Heart left ventricle (tissue), 16 donors: ENCODE measurements around the gene MST1. TPM values are rescaled to one million over a fixed set of nuclear protein-coding genes. Genes with fewer than 3 reads are reported as not detected.
"Not testable (repeated sequence)": the region's sequence is repeated elsewhere in the genome, so short reads cannot be mapped to it uniquely, and the experiment has no call there.

Source experiments
- ATAC-seq, 4 donors: fragments of 200-7000 bp; cut with Tn5 transposase; one replicate each; pipeline ENCODE4 v1.9.1; 2020 to 2022; ENCODE audit warnings: moderate library complexity in 4 of 4, mild to moderate bottlenecking in 3 of 4, moderate number of reproducible peaks in 1 of 4
- DNase-seq, 5 donors: peaks; one replicate each; pipeline ENCODE4 v3.0.0-alpha.2; 2020
- H3K27ac ChIP-seq, 12 donors: fragments of 200-600 bp; sonication (generic) in 4 of 12; one replicate each; pipeline versions ENCODE4 v1.5.0 to v1.8.0; 2016 to 2022; ENCODE audit warnings: mild to moderate bottlenecking in 2 of 12
- H3K27me3 ChIP-seq, 9 donors: fragments of 200-600 bp; sonication (generic) in 2 of 9; one replicate each; pipeline versions ENCODE4 v1.5.1 to v1.8.0; 2016 to 2022; ENCODE audit warnings: mild to moderate bottlenecking in 3 of 9
- H3K36me3 ChIP-seq, 9 donors: fragments of 200-600 bp; sonication (generic) in 2 of 9; one replicate each; pipeline versions ENCODE4 v1.5.0 to v1.8.0; 2018 to 2022; ENCODE audit warnings: mild to moderate bottlenecking in 2 of 9
- H3K4me1 ChIP-seq, 12 donors: fragments of 200-600 bp; sonication (generic) in 4 of 12; one replicate each; pipeline versions ENCODE4 v1.5.0 to v1.8.0; 2016 to 2022; ENCODE audit warnings: mild to moderate bottlenecking in 3 of 12
- H3K4me3 ChIP-seq, 12 donors: fragments of 200-600 bp; sonication (generic) in 4 of 12; one replicate each; pipeline versions ENCODE4 v1.5.0 to v1.8.0; 2017 to 2022; ENCODE audit warnings: mild to moderate bottlenecking in 9 of 12, moderate library complexity in 4 of 12
- H3K9me3 ChIP-seq, 12 donors: fragments of 200-600 bp; sonication (generic) in 4 of 12; one replicate each; pipeline versions ENCODE4 v1.5.0 to v1.8.0; 2016 to 2022; ENCODE audit warnings: mild to moderate bottlenecking in 1 of 12
- POLR2A ChIP-seq, 2 donors: fragments of 450-650 bp; IDR thresholded peaks; one replicate each; pipeline ENCODE4 v1.6.1; 2017; ENCODE audit warnings: antibody characterized with exemption in 2 of 2, mild to moderate bottlenecking in 2 of 2, moderate library complexity in 2 of 2
- WGBS, 4 donors: extraction: QIAGEN DNeasy Blood & Tissue Kit in 2 of 4; methylation state at CpG; one replicate each; pipeline versions ENCODE4 v1.1.5 to v1.1.7; 2013 to 2018; 5-methylcytosine and 5-hydroxymethylcytosine counted together
- intact Hi-C, 10 donors: fragments of 100-400 bp; cut with DNase I; formaldehyde crosslinking; loops; one replicate each; pipeline versions ENCODE4 v1.11.1 to v1.14.2; 2022
- polyA plus RNA-seq, 2 donors: library from polyadenylated mRNA; stranded (reverse); fragments of 200-250 nt; gene quantifications; one replicate each; pipeline ENCODE4 v1.2.3, GENCODE V29; 2013
- total RNA-seq, 9 donors: library from RNA; depleted of rRNA in 2 of 9; stranded (reverse); fragments of >200 nt in 2 of 9; fragmentation: NEBNext Ultra II Directional in 3 of 9; extraction: Animal tissue kit (Norgen Biotek cat#: 25700) in 3 of 9; gene quantifications; one replicate each; pipeline versions ENCODE4 v1.1.0 to v1.2.4, GENCODE V29; 2016 to 2023
- TF ChIP-seq, protein P1 (sequence below), 12 donors: fragments of 200-600 bp; sonication (generic) in 4 of 12; IDR thresholded peaks; one replicate each; pipeline versions ENCODE4 v1.5.0 to v1.8.0; 2018 to 2022; ENCODE audit warnings: antibody characterized with exemption in 12 of 12, mild to moderate bottlenecking in 5 of 12
- donor health status: ischemic (EF 13 %, LVEDD 7.1; RV severe dilation, severe dysfunction).
- donor health status: healthy with polysubstance abuse.
- donor health status: DM: no; HTN: yes; CAD: no.
- donor health status: DM: no; HTN: no; CAD: no.
- donor health status: ischemic (EF 25% LVEDD 6.9; RV normal size, moderate dysfunction).
- donor health status: ischemic (EF 25% LVEDD 5.7; RV mildly dilated, moderate dysfunction).
- donor health status: healthy.
- donor health status: DM: yes; HTN: yes; CAD: no.
- donor health status: ischemic (EF 35%, LVEDD 5.7; RV mildly dilated, moderate dysfunction).
- donor health status: nonischemic (EF 11% LVEDD 7.7; RV severe dilation, severe dysfunction).
- donor health status: DM: yes; HTN: yes; CAD: no.
- donor health status: PGD.
- donor health status: ischemic (EF 29% LVEDD 5.4; RV normal size, mild dysfunction).
- donor health status: nonischemic (EF 23%, LVEDD 6.1; RV moderate dilation, normal function).

Gene MST1
- total and polyA plus RNA-seq, 11 donors = 1.8 to 29.4 (median 3.2) TPM

- Histone ChIP-seq H3K36me3 (peaks cover 0 to 66% (median 38%) of the 10 kb centered on the region in 9 donors), H3K4me3 (no peak overlapping the region), H3K4me1 (peaks cover 0 to 33% (median 5%) of the 10 kb centered on the region in 12 donors), H3K9me3 (no peaks in the 10 kb centered on the region), H3K27ac (peak overlapping the region in 6 of 12 donors; percentile 4 to 67 (median 56)), H3K27me3 (no peaks in the 10 kb centered on the region)
- TF ChIP-seq, protein P1, sequence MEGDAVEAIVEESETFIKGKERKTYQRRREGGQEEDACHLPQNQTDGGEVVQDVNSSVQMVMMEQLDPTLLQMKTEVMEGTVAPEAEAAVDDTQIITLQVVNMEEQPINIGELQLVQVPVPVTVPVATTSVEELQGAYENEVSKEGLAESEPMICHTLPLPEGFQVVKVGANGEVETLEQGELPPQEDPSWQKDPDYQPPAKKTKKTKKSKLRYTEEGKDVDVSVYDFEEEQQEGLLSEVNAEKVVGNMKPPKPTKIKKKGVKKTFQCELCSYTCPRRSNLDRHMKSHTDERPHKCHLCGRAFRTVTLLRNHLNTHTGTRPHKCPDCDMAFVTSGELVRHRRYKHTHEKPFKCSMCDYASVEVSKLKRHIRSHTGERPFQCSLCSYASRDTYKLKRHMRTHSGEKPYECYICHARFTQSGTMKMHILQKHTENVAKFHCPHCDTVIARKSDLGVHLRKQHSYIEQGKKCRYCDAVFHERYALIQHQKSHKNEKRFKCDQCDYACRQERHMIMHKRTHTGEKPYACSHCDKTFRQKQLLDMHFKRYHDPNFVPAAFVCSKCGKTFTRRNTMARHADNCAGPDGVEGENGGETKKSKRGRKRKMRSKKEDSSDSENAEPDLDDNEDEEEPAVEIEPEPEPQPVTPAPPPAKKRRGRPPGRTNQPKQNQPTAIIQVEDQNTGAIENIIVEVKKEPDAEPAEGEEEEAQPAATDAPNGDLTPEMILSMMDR (IDR thresholded peaks at IDR 0.05) = no peak
- TF ChIP-seq POLR2A (IDR thresholded peaks at IDR 0.05) = no peak
- 54 to 75% (median 71%) methylated on average over 12 to 16 of the region's 16 CpGs for WGBS, 4 donors
- ATAC-seq (peak; percentile 5 to 55 (median 16)), DNase-seq (peak in 2 of 5 donors; percentile 45 to 52)
- intact Hi-C loops = no loop called here
These were observed 10.2 kb upstream of the MST1 start for GRCh38 chr3:49699281-49699979.

DNA sequence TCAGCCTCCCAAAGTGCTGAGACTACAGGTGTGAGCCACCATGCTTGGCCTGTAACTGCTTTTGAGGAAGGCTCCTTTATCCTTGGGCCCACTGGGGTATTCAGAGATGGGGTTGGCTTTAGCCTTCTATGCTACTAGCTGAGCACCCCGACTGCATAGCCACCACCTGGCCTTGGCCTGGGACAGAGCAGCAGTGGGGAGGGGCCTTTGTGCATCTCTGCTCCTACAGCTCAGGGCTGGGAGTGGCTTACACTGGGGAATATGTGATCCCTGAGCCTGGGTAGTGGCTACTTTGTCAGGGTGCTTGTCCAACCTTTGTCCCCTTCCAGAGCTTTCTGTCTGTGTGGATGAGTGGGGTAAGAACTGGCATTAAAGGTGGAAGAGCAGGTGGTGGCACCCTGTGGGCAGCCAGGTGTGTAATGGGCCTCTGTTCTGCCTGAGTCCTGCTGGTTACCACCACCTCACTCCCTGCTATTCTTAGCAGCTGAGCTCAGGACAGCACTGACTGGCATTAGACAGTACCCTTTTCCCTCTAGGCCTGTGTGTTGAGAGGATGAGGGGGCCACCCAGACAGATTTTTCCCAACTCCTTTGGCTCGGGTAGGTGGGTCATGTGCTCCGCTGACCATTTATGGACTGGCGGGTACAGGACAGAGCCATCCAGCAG, 6.2 kb upstream of the MST1 start:
- intact Hi-C loops, H3K9me3 ChIP-seq, DNase-seq, H3K4me3 ChIP-seq, H3K27me3 ChIP-seq: not testable (repeated sequence)
- ATAC-seq = peak; percentile 61 to 84 (median 79)
- 64 to 70% (median 68%) methylated on average over 4 of the region's 4 CpGs for WGBS, 4 donors
- Histone ChIP-seq H3K4me1 (peaks cover 0 to 40% (median 14%) of the 10 kb centered on the region in 12 donors), H3K36me3 (peaks cover 0 to 33% (median 14%) of the 10 kb centered on the region in 9 donors), H3K27ac (peak overlapping the region in 8 of 12 donors; percentile 30 to 66 (median 40))

DNA sequence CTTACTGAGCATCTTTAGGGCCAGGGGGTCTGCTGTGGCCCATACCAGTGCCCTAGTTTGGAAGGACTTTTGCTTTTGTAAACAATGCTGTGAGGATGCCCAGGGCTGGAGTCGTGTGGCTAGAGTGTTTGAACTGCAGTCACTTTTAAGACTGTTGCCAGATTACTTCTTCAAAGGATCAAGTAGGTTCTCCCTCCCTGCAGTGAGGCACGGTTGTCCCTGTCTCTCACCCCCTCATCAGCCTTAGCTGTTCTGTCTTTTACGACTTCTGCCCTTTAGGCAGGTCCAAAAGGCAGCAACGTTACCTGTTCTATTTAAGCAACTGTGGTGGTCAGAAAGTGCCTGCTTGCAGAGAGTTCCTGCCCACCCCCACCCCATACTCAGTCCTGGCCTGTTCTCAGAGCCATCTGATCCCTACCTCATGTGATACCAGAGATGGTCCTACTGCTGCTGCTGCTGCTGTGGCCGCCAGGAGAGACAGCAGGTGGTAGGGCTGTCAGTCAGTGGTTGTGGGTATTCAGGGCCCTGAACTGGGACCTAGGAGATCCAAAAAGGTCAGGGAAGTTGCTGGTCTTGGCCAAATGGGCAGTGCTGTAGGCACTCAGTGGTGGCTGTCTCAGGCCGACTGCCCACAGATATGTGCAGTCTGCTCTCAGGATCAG, 5.3 kb upstream of the MST1 start:
- WGBS, 4 donors = 50 to 68% (median 67%) methylated on average over 6 of the region's 6 CpGs
- H3K4me3 ChIP-seq, DNase-seq, intact Hi-C loops, H3K27me3 ChIP-seq, ATAC-seq, H3K9me3 ChIP-seq: not testable (repeated sequence)
- H3K4me1 ChIP-seq = peaks cover 0 to 45% (median 18%) of the 10 kb centered on the region in 12 donors
- peaks cover 0 to 24% (median 7%) of the 10 kb centered on the region in 9 donors for H3K36me3 ChIP-seq
- peak overlapping the region in 5 of 12 donors; percentile 30 to 66 (median 46) for H3K27ac ChIP-seq

- DNase-seq, H3K4me3 ChIP-seq, H3K36me3 ChIP-seq, H3K27me3 ChIP-seq, ATAC-seq, H3K9me3 ChIP-seq, H3K27ac ChIP-seq, intact Hi-C loops: not testable (repeated sequence)
- peaks cover 5 to 59% (median 25%) of the 10 kb centered on the region in 12 donors for H3K4me1 ChIP-seq
- 86 to 96% (median 88%) methylated on average over 3 of the region's 3 CpGs for WGBS, 4 donors
These were observed 2.2 kb upstream of the MST1 start for GRCh38 chr3:49691481-49691880.

DNA sequence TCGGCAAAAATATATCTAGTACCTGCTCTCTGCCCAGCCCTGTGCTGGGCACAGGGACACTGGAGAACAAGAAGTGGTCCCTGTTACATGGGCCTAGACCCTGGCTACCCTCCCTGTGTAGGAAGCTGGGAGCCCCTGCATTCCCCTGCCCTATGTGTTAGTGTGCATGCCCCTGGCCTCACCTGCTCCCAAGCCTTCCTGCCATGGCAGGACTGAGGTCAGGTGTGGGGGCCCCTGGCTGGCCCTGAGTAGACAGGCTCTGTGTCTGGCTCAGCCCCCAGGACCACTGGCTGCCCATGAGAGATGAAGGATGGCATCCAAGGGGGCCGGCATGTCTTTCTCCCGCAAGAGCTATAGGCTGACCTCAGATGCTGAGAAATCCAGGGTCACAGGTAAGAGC, 1.6 kb upstream of the MST1 start:
- WGBS, 4 donors = 87 to 100% (median 92%) methylated on average over 1 to 3 of the region's 3 CpGs
- Histone ChIP-seq H3K4me3 (peak overlapping the region in 5 of 12 donors; percentile 86 to 100 (median 97)), H3K4me1 (peaks cover 5 to 65% (median 25%) of the 10 kb centered on the region in 12 donors)
- H3K36me3 ChIP-seq, intact Hi-C loops, H3K27me3 ChIP-seq, DNase-seq, H3K9me3 ChIP-seq, ATAC-seq, H3K27ac ChIP-seq: not testable (repeated sequence)

DNA sequence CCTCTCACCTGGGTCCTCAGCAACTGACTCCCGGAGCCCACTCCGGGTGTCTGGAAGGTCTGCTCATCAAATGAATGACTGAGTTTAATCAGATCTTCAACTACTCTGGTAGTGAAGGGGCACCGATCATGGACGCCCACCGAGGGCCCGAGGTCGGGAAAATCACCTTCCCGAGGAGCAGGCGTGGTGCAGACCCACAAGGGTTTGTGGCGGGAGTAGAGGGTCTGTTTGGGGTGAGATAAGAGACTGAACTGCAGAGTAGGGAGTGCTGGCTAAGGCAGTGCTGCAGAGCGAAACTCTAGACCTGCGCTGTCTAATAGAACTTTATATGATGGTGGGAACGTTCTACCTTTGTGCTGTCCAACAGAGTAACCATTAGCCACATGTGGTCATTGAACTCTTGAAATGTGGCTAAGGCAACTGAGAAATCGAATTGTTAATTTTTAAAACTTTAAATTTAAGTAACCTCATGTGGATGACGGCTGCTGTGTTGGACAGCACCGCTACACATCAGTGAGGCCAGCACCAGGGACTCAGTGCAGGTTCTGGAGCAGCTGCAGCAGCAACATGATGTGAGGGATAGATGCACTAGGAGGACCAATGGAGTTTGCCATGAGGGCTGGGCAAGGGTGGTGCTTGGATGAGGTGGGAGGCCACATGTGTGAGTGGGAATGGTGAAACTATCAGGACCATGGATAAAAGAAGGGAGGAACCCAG, 792 bp upstream of the MST1 start:
- H3K27ac ChIP-seq = peak overlapping the region in 11 of 12 donors; percentile 50 to 92 (median 83)
- H3K27me3 ChIP-seq, H3K36me3 ChIP-seq, intact Hi-C loops, ATAC-seq, DNase-seq, H3K9me3 ChIP-seq: not testable (repeated sequence)
- H3K4me1 ChIP-seq = peaks cover 5 to 61% (median 25%) of the 10 kb centered on the region in 12 donors
- H3K4me3 ChIP-seq = peak overlapping the region; percentile 73 to 100 (median 97)
- WGBS, 4 donors = 8 to 11% (median 9%) methylated on average over 15 to 16 of the region's 16 CpGs

- peaks cover 0 to 15% (median 7%) of the 10 kb centered on the region in 9 donors for H3K36me3 ChIP-seq
- peak in 1 of 4 donors; percentile 1 for ATAC-seq
- H3K9me3 ChIP-seq, H3K27me3 ChIP-seq, DNase-seq, intact Hi-C loops: not testable (repeated sequence)
- H3K4me1 ChIP-seq = peaks cover 5 to 52% (median 25%) of the 10 kb centered on the region in 12 donors
- H3K4me3 ChIP-seq = peak overlapping the region; percentile 73 to 100 (median 97)
- 30 to 73% (median 68%) methylated on average over 2 to 7 of the region's 7 CpGs for WGBS, 4 donors
- H3K27ac ChIP-seq = peak overlapping the region; percentile 50 to 92 (median 83)
These were observed 782 bp downstream of the MST1 start for GRCh38 chr3:49688338-49689045.

- intact Hi-C loops, H3K4me3 ChIP-seq, DNase-seq, H3K9me3 ChIP-seq, H3K27me3 ChIP-seq, ATAC-seq, H3K27ac ChIP-seq: not testable (repeated sequence)
- peaks cover 0 to 25% (median 17%) of the 10 kb centered on the region in 9 donors for H3K36me3 ChIP-seq
- H3K4me1 ChIP-seq = peaks cover 5 to 52% (median 25%) of the 10 kb centered on the region in 12 donors
- 82 to 92% (median 89%) methylated on average over 7 to 12 of the region's 12 CpGs for WGBS, 4 donors
These were observed 1.9 kb downstream of the MST1 start for GRCh38 chr3:49687424-49687795.
